GM19452 (cell line): ENCODE measurements around the gene LHFPL6.

ENCODE experiments used
- ATAC-seq: cut with Tn5 transposase; IDR thresholded peaks from one replicate; pipeline ENCODE4 v1.9.1; 2021; ENCODE audit not compliant: unreplicated experiment

Gene LHFPL6

DNA sequence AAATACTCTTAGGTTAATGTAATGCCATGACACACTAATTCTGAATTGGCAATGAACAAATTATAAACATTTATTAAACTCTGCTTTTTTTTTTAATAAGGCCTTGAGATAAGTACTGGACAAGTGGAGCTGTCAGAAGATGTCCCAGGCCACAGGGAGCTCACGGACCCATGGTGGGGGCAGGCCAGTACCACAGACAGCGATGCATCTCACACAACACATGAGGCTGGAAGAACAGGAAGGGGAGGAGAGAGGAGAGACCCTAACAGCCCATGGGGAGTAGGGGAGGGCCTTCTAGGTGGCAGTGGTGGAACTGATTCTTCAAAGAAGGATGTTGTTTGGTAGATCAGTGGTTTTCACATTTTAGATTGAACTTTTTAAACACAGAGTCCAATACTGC lies 128.4 kb downstream of the LHFPL6 start:
- no peak for ATAC-seq

DNA sequence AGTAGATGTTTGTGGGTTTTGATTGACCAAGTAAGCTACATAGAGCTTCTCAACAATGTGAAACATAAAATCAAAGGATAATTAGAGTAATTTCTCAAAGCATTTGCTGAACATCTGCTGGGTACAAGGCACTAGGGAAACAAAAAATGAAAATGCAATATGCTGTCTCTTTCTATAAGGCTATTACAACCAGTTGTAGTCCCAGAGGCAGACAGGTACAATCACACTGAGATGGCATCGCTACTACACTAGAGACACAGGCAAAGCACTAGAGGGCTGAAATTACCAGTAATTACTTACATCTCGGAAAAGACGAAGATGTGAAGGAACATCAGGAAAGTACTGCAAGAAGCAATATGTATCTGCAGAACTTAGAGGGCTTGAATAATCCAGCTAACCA lies 133.3 kb downstream of the LHFPL6 start:
- no peak for ATAC-seq

DNA sequence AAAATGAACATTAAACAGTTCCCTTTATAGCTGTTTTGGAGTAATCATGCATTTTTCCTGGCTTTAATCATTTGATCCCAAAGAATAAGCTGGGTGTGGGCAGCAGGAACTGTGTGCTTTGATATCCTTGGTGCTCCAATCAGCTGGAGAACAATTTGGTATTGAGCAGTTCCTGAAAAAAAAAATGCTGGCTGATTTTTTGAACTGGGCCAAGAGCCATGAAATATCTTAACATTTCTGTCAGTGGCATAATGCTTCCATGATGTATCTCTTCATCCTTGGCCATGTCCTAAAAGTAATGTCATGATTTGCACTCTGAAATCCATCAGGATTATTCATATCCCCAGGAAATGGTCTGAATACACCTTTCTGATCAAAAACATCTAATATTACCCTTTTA lies 134.7 kb downstream of the LHFPL6 start:
- no peak for ATAC-seq

DNA sequence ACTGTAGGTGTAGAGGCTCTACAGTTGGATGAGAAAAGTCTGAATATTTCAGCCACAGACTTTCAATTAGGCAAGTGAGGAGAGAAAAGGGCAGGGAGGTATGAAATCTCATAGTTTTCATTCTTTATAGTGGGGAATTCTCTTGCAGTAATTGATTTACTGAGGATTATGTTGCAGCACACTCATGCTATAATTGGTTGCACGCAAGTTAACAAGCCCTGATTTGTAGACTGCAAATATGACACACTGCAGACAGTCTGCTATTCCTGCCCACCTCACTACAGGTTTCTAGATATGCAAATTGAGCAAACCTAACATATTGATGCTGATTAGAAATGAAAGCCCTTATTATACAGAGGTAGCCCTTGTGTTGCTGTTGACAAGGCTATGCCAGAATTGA lies 139.4 kb downstream of the LHFPL6 start:
- ATAC-seq = no peak

DNA sequence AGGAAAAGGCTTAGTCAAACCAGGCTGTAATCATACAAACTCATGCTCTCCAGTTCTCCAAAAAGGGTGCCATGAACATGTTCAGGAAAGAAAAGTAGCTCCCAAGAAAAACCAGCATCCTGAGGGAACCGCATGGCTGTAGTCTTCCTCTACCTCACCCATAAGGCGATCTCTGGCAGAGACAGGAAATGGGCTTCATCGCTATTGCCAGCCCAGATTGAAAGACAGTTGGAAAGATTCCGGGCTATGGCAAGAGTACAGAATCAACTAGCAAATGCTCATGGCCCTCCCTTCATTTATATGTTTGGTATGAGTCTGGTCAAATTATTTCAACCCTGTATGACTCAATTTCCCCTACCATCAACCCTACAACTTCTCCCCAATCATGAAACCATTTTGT lies 140.1 kb downstream of the LHFPL6 start:
- ATAC-seq = no peak

DNA sequence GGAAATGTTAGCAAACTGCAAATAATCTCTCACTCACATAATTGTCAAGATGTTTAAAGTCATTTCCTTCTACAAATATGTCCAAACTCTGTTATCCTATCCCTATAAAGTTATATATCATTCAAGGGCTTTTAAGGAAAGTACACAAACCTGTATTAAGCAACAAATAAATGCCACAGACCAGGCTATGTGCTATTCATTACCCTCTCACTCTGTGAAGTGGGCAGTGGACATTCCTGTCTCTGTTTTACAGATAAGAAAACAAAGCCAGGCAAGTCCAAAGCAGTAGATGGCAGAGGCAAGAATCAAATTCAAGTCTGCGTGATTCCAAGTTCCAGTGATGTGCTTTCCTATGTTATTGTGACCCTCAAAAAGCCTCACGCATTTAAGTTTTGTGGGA lies 140.6 kb downstream of the LHFPL6 start:
- no peak for ATAC-seq

DNA sequence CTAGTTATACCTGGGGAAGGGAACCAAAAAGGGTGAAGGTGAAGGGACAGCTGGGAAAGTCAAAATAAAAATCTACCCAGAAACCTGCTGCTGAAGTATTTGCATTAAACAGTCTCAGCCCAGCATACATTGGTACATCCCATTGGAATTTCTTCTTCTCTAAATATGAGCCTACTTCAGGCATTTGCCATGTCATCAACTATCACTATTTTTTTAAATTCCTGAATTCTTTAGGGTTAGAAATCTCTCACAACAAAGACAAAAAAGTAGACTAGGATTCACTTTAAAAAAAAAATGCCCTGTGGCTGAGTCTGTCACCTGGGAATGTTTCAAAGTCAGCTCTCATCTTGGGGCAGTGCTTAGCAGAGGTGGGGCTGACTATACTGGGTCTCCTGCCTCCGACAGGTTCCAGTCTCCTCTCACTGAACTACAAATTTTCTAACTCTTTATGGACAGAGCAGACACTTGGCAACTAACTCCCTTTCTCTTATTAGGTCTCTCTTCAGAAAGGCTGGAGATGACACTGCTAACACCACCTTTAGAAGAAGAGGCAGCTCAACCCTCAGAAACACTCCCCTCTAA lies 141.2 kb downstream of the LHFPL6 start:
- no peak for ATAC-seq

DNA sequence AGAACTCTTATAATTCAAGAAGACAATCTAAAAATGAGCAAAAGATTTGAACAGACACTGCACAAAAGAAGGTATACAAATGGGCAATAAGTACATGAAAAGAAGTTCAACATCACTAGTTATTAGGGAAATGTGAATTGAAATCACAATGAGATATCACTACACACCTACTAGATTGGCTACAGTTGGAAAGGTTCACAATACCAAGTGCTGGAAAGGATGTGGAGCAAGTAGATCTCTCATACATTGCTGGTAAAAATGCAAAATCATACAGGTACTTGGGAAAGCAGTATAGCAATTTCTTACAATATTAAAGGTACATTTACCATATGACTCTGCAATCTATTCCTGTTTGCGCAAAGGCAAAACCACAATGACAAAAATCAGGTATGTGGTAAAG lies 145.7 kb downstream of the LHFPL6 start:
- no peak for ATAC-seq

DNA sequence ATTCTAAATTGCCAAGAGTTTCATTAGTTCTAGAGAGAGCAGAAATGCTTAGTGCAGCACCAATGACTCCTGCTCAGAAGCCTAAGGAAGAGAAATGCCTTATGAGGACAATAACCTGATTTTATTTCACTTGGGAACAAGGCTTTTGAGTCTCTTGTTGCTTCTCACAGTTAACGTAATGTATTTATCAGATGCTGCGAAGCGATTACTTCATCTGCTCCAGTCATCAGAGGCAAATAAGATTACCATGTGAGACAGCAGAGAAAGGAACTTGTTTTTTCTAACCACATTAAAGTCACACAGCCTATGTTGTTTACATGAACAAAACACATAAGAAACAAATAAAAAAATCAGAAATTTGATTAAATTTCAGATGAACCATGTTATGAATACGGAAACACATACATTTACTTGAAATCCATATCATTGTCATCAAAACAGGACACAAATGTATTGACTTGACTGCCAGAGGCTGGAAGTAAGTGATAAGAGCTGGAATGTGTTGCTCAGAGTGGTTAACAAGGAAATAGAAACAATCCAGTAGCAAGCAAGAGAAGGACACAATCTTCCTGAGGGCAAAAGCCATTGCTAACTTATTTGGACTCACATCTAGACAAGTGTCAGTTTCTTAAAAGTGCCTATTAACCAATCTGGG lies 147.3 kb downstream of the LHFPL6 start:
- no peak for ATAC-seq

DNA sequence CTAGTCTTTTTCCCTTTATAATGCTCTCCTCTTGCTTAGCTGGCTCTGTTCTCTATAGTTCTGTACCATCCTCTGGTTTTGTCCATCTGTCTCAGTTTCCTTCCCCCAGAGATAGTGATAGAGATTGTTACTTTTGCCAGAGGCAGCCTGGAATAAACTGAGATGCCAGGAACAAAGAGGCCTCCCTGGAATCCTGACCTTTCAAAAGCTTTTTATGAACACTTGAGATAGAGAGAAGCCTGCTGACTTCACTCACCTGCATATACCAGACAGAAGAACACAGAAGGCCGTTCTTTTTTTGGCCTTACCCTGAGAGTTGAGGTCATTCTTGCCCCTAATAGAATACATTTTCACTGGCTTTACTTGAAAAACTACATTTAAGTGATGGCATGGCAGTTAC lies 150.2 kb downstream of the LHFPL6 start:
- ATAC-seq = no peak

DNA sequence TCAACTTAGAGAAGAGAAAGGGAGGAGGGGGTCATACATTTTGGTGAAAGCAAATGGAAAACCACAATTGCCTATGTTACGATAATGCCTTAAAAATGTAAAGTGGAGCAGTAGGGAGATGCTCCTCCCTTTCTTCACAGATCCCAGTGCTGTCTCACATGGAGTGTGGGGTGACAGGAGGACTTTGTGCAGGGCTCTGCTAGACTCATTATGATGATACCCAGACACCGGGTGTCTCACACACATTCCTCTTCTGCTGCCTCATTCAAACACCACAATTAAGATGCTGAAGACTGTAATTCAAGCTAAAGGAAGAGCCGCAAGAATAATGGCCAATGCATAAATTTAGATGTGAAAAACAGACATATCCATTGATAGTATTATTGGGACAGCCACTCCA lies 150.6 kb downstream of the LHFPL6 start:
- no peak for ATAC-seq

DNA sequence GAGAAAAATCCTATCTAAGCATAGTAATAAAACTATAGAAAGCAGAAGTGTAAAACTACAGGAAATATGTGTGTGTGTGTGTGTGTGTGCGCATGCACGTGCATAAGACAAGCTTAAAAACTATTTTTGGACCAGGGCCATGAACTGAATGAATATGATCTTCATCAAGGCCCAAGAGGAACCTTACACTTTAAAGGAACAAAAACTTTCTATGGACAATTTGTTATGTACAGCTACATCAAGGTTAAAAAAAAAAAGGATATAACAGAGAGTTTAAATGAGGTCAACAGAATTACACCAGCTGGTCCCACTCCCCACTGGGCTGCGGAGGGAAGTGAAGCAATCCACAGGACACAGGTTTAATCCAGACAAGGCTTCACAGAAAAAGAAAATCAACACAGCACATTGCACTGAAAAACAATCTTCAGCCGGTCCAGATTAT lies 151.1 kb downstream of the LHFPL6 start:
- ATAC-seq = no peak

DNA sequence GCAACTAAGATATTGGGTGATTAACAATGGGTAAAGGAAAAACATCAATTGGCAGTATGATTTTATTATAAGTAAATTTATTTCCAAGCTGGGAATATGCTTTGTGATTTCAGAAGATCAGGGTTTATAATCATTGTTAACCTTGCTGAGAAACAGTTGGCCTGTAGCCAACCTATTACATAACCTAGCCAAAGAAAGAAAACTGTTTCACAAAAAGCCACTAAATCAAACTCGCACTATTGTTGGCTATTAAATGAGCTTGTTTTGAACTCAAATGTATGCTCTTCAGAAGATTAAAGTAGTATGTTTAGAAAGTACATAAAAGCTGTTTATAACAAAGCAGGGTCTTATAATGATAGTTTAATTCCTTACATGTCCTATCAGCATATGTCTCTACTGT lies 151.7 kb downstream of the LHFPL6 start:
- ATAC-seq = no peak

DNA sequence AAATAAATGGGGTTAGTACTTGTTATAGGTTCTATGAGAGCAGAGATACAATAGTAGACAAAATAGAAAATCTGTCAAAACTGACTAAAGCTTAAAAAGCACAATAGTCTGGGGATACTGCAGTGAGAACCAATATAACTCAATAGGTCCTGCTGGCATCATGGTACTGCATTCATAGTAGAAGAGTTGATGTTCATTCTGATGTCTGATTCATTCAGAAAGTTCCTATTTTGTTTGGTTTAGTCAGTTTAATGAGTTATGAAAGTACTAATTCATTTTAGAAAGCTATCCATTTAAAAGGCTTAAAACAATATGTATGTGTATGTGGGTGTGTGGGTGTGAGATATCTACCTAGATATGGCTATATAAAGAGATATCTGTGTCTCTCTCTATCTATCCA lies 152.8 kb downstream of the LHFPL6 start:
- ATAC-seq = no peak

DNA sequence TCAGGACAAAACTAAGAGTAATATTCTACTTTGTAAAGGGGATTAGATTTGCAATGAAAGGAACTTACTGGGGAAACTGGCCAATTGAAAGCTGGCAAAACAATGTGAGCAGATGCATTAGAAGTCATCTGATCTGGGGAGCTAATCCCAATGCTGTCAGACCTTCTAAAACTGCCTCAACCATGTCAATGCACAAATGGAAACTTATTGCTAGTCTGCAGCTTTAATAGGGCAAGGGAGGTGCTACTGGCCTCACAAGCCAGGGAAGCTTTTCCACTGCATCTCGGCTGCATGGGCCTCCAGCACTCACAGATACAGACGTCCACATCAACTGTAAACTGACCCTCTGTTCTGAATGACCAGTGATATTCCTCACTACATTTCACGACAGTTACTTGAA lies 154.2 kb downstream of the LHFPL6 start:
- ATAC-seq = no peak

DNA sequence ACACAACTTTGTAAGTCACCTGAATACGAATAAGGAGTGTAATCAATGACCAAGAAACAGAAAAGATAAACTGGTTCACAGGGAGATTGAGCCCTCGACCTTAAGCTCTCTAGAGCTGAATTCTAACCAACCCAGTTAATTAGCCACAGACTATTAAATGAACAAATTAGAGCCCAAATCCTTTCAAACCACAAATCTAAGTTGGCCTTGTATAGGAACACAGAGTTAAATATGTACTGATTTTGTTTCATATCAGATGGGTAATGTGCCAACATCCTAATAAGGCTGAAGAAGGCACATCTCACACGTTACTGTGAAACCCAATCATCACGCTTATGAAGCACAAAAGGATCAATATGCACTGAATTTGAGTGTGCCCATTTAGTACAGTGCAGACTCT lies 156.1 kb downstream of the LHFPL6 start:
- no peak for ATAC-seq

DNA sequence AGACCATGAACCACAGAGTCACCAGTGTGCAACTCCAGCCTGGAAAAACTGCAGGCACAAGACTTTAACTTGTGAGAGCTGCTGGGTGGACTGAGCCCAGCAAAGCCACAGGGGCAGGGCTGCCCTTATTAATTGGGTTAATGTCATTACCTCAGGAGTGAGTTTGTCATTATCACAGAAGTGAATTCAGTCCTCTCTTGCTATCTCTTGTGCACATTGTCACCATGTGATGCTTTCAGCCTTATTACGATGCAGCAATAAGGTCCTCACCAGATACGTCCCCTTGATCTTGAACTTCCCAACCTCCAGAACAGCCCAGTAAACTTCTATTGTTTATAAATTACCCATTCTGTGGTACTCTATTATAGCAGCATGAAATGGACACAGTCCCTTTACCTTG lies 158.1 kb downstream of the LHFPL6 start:
- no peak for ATAC-seq

DNA sequence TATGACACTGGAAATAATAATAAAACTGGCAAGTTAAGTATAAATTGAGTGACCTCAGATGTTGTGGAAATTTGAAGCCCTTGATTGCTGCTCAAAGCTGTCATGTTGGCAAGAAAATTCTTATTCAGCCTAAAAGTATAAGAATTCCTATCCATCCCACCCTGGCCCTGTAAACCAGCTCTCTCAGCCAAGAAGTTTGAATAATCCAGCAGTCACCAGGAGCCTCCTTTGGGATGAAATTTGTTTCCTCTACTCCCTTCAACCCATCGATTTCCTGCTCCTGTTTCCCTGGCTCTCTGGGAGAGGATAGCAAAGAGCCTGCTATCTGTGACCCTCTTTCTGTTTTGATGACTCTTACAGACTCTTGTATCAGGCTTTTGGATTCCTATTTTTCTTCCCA lies 169.3 kb downstream of the LHFPL6 start:
- no peak for ATAC-seq

DNA sequence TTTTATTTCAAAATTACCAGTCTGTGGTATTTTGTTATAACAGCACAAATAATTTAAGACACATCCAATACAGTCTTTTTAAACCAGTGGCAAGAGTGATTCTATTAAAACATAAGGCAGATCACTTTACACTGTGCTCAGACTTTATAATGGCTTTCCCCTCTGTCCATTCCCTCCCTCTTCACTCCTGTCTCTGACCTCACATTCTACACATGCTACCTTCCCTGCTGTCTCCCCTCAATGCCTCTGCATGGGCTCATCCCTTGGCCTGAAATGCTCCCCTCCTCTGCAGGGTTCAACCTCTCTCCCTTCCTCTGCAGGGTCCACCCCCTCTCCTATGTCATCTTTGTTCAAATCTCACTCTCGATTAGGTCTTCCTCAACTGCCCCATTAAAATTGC lies 170.8 kb downstream of the LHFPL6 start:
- no peak for ATAC-seq

DNA sequence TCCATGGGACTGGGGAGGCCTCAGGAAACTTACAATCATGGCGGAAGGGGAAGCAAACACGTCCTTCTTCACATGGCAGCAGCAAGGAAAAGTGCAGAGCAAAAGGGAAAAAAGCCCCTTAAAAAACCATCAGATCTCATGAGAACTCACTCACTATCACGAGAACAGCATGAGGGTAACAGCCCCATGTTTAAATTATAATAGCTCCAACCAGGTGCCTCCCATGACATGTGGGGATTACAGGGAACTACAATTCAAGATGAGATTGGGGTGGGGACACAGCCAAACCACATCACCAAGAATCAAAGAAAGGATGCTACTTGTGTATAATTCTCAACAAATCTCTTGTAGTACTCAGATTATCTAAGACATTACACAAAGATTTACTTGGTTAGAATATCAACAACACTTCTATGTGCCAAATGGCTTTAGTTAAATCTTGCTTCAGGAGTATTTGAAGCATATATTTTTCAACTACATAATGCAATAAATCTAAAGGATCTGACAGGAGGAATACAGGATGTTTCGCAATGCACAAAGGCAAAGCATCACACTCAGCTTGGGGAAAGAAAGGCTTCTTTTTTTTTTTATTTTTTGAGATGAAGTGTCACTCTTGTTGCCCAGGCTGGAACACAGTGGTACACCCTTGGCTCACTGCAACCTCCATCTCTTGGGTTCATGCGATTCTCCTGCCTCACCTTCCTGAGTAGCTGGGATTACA lies 180.0 kb downstream of the LHFPL6 start:
- ATAC-seq = no peak

DNA sequence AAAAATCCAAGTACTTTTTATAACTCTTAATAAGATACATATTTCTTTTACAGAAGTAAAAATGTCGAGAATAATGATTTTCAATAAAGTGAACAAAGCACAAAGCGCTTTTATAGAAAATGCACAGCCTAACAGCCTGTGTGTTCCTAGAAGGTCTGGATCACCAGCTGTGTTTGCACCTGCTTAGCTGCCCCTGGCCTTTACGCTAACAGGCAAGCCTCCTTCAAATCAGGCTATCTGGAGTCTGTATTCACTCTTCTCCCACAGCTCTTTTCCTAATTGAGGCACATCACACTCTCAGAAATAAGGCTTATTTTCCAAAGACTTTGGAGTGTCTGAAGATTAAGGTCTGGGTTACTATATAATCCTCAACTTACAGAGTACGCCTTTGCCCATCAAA lies 183.1 kb downstream of the LHFPL6 start:
- ATAC-seq = no peak

DNA sequence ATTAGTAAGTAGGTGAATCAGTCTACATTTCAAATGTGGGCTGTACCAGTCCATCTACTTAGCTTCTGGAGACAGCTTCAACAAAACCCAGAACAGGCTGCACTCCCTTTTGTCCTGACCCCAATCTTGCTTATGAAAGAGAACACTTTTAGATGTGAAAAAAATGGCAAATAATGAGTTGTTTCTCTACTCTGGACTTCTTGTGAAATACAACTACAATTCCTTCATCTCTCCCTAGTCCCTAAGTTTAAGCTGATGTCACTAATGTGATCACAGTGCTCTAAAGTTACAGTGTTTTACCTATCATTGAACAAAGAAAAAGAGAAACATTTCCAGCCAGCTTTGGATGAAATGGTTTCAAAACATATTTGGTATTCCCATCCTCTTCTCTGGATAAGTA lies 183.9 kb downstream of the LHFPL6 start:
- ATAC-seq = no peak

DNA sequence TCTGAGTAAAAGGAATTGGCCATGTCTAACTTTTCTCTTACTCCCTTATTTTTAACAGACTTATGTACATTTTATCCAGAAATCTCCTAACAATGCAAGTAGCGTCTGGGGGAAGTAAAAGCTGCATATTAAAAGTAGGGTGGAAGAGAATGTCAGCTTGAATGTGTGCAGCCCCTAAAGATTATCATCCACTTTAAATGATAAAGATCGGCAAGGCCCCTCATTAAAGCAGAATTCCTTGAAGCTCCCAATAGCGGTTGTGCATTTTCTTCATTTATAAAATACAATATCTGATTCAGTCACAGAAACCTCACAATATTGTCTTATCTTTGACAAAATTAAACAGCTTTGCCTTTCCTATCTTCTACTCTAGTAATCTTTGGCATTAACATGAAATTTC lies 184.6 kb downstream of the LHFPL6 start:
- no peak for ATAC-seq
